Measurements from ENCODE around the gene UBASH3B.

GRCh38 chr11:122701143-122701542, 45.6 kb downstream of the UBASH3B start:
- TF ChIP-seq CTCF (conservative IDR thresholded peaks at IDR 0.05) (no peak), EZH2 (IDR thresholded peaks at IDR 0.05; ENCODE audit: low read depth) (no peak)

Data from PC-9 (cell line).